ENCODE results near the gene CCND3. TPM values are rescaled to one million over a fixed set of nuclear protein-coding genes. Genes with fewer than 3 reads are reported as not detected.

Gene CCND3
- total and polyA plus RNA-seq, 2 of the 13 experiments (the other 11 are each of a cell fraction or from before 2014, with no cell fraction given), result 4.3 to 7.2 TPM

- TF ChIP-seq ZBTB26 (CRISPR knock-in tag; IDR thresholded peaks at IDR 0.05; ENCODE audit: borderline replicate concordance) (no peak), ATF7 (IDR thresholded peaks at IDR 0.05) (no peak), ATF7 (CRISPR knock-in tag; IDR thresholded peaks at IDR 0.05) (no peak), ZBED4 (CRISPR knock-in tag; IDR thresholded peaks at IDR 0.05; ENCODE audit: borderline replicate concordance) (no peak; the same call in 1 of the 2 replicates), ZNF781 (CRISPR knock-in tag; IDR thresholded peaks at IDR 0.05; ENCODE audit: borderline replicate concordance, not compliant biosample characterization) (peak; percentile 83), ZNF337 (CRISPR knock-in tag; IDR thresholded peaks at IDR 0.05; ENCODE audit: borderline replicate concordance, low read depth) (no peak), BCL3 (CRISPR knock-in tag; IDR thresholded peaks at IDR 0.05) (no peak), KDM6A (CRISPR knock-in tag; IDR thresholded peaks at IDR 0.05; ENCODE audit: low read depth) (no peak), MNT (IDR thresholded peaks at IDR 0.05) (no peak), TBP (CRISPR knock-in tag; IDR thresholded peaks at IDR 0.05) (no peak), CREB3 (CRISPR knock-in tag; IDR thresholded peaks at IDR 0.05) (no peak)
- TF ChIP-seq, protein P1, sequence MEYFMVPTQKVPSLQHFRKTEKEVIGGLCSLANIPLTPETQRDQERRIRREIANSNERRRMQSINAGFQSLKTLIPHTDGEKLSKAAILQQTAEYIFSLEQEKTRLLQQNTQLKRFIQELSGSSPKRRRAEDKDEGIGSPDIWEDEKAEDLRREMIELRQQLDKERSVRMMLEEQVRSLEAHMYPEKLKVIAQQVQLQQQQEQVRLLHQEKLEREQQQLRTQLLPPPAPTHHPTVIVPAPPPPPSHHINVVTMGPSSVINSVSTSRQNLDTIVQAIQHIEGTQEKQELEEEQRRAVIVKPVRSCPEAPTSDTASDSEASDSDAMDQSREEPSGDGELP (IDR thresholded peaks at IDR 0.05; ENCODE audit: borderline replicate concordance, low read depth), result no peak
- TF ChIP-seq, protein P2, sequence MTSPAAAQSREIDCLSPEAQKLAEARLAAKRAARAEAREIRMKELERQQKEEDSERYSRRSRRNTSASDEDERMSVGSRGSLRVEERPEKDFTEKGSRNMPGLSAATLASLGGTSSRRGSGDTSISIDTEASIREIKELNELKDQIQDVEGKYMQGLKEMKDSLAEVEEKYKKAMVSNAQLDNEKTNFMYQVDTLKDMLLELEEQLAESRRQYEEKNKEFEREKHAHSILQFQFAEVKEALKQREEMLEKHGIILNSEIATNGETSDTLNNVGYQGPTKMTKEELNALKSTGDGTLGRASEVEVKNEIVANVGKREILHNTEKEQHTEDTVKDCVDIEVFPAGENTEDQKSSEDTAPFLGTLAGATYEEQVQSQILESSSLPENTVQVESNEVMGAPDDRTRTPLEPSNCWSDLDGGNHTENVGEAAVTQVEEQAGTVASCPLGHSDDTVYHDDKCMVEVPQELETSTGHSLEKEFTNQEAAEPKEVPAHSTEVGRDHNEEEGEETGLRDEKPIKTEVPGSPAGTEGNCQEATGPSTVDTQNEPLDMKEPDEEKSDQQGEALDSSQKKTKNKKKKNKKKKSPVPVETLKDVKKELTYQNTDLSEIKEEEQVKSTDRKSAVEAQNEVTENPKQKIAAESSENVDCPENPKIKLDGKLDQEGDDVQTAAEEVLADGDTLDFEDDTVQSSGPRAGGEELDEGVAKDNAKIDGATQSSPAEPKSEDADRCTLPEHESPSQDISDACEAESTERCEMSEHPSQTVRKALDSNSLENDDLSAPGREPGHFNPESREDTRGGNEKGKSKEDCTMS (CRISPR knock-in tag; conservative IDR thresholded peaks at IDR 0.05), result no peak
Observed at GRCh38 chr6:41936073-41936837, 5.4 kb downstream of the CCND3 start (continued).
